GM19372 (cell line): ENCODE measurements around the gene ENTPD1.
A peak's percentile ranks its signal among the peaks of the same experiment; 100 is the strongest.
"Not testable (repeated sequence)": the region's sequence is repeated elsewhere in the genome, so short reads cannot be mapped to it uniquely, and the experiment has no call there.

ENCODE experiments used
- ATAC-seq: cut with Tn5 transposase; IDR thresholded peaks from one replicate; pipeline ENCODE4 v1.9.1; 2021; ENCODE audit warnings: mild to moderate bottlenecking, low read depth, moderate library complexity; ENCODE audit not compliant: unreplicated experiment

ENTPD1 gene

DNA sequence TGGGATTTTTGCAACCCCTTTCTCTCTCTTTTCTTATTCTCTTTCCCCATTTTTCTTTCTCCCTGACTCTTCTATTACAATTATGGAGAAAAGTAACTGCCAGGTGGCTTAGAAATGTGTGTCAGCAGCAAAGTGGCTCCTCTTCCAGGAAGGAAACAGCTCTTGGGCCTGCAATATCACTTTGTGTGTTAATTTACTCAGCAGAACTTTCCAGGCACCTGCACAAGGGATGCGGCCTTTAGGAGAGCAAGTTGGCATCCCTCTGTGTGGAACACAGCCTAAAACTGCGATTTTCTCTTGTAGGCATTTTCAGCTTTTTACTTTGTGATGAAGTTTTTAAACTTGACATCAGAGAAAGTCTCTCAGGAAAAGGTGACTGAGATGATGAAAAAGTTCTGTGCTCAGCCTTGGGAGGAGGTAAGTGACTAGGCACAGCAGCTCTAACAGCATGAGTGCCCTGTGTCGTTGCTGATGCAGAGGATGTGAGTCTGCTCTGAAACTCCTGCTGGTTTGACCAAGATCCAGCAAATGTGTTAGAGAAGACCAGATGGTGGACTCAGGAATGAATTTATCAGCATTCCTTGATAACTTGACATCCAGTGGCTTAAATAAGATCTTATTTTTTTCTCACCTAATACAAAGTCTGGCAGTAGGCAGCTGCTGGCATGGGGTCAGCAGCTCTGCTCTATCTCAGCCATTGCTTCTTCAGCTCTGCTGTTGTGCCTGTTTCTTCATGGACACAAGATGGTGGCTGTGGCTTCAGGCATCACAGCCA is 104.4 kb downstream of the ENTPD1 start:
- no peak for ATAC-seq

DNA sequence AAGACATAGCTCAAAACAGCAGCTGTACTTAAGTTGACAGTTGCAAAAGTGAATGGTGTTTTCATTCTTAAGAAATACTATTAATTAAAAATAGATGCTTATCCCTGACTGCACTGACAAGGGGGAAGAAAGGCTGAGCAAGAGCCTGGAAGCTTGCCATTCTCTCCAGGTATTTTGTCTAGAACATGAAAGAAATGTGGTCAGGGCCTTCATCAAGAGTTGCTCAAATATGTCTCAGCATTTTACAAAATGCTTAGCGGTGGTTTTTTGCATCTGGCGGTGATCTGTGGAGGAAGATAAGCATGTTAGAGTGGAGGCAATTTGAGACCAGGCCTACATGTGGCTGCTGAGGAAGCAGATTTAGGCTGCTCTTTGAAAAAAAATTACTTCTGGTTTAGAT is 105.4 kb downstream of the ENTPD1 start:
- ATAC-seq, result no peak

DNA sequence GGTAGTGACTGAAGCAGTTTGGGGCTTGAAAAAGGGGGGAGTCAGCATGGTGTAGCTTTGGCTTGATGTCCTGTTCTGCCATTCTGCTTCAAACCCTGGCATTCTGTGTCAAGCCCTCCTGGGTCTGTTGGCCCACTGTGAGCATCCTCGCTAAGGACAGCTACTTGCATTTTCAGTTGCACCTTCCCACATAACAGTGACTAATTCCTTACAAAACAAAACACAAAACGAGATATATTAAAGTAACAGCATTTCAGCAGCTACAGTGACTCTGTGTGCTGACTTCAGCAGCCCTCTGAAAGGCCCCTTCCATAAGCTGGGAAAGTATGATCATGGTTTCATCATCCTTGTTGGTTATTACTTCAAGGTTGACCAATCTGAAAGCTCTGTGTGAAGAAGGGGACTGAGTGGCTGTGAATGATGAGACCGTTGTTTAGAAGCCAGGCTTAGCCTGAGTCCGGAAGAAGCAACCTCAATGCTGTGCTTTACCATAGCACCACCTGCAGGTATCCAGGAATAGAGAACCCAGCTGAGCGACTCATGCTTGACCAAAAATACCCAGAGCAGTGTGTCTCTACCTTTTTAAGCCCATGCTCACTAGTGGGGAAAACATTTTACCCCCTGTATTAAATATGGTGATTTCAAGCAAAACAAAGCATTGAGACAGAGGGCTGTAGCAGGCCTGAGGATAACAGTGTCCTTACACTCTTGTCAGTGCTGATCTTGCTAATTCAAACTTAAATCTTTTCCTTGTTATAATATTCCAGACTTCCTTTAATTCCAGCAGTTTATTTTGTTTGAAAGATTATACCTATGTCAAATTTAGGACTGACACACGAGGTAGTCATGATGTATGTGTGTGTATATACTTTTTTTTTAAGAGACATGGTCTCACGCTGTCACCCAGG is 109.2 kb downstream of the ENTPD1 start:
- ATAC-seq, result peak; percentile 69

DNA sequence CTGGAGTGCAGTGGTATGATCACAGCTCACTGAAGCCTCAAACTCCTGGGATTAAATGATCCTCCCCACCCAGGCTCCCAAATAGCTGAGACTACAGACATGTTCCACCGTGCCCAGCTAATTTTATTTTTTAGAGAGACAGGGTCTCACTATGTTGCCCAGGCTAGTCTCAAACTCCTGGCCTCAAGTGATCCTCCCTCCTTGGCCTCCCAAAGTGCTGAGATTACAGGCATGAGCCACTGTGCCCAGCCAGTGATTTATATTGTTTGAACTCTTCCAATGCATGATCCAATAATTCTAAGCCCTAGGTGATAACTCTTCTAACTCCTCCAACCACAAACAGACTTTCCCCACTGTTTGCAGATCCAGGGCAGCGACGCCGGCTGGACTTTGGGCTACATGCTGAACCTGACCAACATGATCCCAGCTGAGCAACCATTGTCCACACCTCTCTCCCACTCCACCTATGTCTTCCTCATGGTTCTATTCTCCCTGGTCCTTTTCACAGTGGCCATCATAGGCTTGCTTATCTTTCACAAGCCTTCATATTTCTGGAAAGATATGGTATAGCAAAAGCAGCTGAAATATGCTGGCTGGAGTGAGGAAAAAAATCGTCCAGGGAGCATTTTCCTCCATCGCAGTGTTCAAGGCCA is 110.0 kb downstream of the ENTPD1 start:
- ATAC-seq, result no peak

DNA sequence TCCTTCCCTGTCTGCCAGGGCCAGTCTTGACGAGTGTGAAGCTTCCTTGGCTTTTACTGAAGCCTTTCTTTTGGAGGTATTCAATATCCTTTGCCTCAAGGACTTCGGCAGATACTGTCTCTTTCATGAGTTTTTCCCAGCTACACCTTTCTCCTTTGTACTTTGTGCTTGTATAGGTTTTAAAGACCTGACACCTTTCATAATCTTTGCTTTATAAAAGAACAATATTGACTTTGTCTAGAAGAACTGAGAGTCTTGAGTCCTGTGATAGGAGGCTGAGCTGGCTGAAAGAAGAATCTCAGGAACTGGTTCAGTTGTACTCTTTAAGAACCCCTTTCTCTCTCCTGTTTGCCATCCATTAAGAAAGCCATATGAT is 110.5 kb downstream of the ENTPD1 start:
- no peak for ATAC-seq

DNA sequence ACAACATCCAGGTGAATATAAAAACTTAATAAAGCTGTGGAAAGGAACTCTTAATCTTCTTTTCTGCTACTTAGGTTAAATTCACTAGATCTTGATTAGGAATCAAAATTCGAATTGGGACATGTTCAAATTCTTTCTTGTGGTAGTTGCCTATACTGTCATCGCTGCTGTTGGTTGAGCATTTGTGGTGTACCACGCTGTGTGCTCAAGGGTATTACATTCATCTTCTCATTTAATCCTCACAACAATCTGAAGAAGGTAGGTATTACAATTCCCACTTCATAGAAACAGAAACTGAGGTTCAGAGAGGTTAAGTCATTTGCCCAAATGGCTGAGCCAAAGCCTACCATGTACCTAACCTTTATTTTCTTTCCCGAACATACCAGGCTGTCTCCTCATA is 111.9 kb downstream of the ENTPD1 start:
- ATAC-seq, result no peak

DNA sequence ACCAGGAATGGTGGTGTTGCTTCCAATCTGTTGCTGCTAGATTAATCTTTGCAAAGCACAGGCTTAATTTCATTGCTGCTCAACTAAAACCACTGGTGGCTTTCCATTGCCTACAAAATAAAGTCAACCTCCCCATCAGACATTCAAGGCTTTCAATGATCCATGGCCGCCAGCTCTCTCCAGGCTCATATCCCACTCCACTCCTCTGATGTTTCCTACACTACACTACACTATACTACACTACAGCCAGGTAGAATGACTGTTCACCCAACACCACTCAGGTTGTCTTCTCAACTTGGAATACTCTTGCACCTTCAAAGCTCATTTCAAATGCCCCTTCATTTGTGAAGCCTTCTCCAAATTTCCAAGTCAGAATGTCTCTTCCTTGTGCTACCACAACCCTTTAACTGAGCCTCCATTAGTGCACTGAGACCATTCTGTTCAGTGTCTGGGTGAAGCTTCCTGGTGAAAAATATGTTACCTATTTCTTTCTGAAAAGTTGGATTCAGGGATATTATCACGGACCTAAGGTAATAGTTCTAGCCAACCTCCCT is 116.3 kb downstream of the ENTPD1 start:
- no peak for ATAC-seq

DNA sequence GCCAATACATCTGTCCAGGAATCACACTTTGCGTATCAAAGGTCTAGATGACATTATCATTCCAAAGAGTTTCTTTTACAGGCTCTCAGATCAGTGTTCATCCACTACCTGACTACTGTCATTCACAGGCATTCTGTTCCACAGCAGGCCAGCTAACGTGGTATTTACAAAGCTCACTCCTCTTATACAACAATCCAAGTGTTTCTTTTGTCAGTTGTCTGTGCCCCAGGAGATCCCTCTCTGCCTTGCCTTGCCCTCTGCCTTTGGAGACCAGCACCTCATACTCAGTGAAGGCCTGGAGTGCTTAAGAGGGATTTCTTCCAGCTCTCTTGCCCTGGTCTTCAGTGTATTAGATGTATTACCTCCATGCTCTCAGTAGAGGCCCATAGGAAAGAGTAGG is 117.2 kb downstream of the ENTPD1 start:
- ATAC-seq, result no peak

DNA sequence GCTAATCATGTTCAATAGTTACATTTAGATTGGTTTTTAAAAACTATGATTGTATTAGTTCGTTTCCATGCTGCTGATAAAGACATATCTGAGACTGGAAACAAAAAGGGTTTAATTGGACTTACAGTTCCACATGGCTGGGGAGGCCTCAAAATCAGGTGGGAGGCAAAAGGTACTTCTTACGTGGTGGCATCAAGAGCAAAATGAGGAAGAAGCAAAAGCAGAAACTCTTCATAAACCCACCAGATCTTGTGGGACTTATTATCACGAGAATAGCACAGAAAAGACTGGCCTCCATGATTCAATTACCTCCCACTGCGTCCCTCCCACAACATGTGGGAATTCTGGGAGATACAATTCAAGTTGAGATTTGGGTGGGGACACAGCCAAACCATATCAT is 117.7 kb downstream of the ENTPD1 start:
- no peak for ATAC-seq

DNA sequence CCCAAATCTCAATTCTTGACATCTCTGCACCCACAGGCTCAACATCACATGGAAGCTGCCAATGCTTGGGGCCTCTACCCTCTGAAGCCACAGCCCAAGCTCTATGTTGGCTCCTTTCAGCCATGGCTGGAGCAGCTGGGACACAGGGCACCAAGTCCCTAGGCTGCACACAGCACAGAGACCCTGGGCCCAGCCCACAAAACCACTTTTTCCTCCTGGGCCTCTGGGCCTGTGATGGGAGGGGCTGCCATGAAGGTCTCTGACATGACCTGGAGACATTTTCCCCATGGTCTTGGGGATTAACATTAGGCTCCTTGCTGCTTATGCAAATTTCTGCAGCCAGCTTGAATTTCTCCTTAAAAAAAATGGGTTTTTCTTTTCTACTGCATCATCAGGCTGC is 118.8 kb downstream of the ENTPD1 start:
- not testable (repeated sequence) for ATAC-seq

DNA sequence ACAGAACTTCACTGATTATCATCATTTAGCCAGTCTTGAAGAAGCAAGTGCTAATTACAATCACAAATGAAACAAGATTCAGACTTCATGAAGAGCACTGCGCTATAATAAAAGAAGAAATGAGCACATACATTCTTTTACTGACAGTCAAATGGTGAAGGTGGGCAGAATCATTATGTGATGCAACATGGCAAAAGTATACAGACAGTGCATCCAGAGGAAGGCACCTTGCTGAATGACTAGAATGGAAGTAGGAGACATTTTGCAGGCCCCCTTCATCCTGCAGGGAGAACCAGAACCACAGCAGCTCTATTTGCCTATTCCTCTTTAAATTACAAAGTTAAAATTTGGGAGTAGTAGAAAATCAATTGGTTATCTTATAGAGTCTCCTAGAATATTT is 120.8 kb downstream of the ENTPD1 start:
- no peak for ATAC-seq

DNA sequence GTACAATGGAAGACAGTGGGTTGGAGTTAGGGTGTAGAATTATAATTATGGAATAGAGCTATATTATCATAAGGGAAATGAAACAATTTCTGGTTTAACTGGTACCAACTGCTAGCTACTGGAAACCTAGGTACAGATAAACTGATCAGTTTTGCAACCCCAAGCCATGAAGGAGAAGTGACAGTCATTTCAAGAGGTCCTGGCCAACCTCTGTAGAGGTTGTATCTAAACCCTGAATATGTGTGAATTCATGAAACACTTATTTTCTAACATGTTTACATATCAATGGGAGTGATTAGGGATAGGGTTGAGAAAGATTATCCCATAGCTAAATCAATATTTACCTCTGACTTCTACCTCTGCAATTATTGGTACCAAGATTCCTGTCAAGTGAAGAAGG is 121.9 kb downstream of the ENTPD1 start:
- no peak for ATAC-seq

DNA sequence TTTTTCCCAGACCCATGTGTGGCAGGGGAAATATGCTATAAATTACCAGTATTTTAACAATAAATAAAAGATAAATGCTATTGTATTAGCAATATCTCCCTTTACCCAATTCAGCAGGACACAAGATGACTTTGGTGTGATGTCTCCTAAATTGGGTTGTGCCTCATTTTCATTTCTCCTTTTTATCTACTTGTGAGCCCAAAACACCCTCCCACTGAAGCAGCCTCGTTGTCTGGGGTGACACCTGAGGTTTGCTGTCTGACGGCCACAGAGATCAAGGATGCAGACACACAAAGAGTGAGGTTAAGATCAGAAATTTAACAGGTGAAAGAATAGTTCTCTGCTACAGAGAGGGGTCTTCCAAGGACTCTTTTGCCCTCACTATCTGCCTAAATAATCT is 124.7 kb downstream of the ENTPD1 start:
- ATAC-seq, result peak; percentile 68

DNA sequence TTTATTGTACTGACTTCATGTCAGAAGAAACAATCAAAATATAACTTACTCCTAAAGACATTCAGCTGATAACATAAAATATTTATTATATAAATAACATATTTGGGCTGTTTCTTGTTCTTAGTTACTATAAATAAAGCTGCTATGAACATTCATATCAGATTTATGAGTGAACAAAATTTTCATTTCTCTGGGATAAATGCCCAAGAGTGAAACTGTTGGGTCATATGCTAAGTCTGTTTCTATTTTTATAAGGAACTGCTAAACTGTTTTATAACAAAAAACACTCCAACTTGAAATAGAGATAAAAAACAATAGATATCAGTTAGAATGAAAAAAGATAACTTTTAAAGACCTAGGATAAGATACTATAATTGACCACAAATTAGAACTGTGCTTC is 125.4 kb downstream of the ENTPD1 start:
- ATAC-seq, result no peak

DNA sequence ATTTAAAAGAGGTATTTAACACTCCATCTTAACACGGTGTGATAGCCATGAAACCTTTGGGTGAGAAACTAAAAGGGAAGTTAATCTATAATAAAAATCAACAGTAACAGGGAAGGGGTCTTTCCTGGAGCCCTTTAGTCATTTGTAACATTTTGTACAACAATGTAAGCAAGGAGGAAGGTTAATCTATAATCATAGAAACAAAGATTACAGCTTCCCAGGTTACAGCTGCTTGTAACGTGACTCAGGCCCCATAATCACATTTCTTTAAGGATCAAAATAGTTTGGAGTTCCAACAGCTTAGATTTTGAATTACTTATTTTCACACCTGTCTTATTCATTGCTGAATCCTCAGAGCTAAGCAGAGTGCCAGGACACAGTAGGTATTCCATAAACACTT is 133.9 kb downstream of the ENTPD1 start:
- no peak for ATAC-seq

DNA sequence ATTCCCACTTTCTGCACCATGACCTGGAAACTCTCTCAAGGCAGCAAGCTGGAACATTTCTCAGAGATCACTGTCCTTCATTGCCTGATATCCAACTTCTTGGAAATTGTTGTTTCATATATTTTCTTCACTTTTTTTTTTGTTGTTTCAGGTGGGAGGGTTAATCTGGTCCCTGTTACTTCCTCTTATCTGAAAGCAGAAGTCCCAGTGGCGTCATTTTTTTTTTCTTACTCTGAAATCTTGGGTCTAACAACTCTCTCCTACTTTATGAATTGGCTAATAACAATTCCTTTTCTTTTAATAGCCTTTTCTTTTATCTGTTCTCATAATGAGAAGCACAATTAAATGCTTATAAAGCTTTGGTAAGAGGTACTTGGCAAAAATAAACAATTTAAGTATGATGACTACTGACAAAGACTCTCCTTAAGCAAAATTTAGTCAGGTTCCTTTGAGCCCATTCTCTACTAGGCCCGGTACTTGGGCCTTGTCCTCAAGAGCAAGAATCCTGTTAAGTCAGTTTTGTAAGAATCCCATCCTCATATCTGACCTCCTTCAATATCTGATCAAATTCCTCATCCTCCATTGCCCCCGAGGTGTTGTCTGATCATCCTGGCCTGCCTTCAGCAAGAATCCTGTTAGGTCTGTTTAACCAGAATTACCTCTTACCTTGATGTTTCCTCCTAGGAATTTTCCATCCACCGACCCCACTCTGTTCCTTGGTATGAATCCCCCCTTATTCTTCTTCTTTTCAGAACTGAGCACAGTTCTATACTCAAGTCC is 140.3 kb downstream of the ENTPD1 start:
- no peak for ATAC-seq

DNA sequence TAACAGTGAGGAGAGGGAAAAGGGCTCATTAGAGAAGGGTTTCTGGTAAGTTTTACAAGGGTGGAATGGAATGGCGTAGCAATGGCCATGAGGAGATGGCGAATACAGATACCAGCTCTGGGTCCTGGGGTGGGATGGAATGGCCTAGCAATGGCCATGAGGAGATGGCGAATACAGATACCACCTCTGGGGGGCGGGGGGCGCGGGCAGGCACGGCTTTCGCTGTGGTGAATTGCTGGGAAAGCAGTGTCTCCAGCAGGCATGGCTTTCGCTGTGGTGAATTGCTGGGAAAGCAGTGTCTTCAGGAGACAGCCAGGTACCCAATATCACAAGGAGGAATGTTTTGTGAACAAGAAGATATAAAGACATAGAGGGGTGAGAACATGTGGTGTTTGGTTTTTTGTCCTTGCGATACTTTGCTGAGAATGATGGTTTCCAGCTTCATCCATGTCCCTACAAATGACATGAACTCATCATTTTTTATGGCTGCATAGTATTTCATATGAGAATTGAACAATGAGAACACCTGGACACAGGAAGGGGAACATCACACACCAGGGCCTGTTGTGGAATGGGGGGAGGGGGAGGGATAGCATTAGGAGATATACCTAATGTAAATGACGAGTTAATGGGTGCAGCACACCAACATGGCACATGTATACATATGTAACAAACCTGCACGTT is 150.1 kb downstream of the ENTPD1 start:
- not testable (repeated sequence) for ATAC-seq

DNA sequence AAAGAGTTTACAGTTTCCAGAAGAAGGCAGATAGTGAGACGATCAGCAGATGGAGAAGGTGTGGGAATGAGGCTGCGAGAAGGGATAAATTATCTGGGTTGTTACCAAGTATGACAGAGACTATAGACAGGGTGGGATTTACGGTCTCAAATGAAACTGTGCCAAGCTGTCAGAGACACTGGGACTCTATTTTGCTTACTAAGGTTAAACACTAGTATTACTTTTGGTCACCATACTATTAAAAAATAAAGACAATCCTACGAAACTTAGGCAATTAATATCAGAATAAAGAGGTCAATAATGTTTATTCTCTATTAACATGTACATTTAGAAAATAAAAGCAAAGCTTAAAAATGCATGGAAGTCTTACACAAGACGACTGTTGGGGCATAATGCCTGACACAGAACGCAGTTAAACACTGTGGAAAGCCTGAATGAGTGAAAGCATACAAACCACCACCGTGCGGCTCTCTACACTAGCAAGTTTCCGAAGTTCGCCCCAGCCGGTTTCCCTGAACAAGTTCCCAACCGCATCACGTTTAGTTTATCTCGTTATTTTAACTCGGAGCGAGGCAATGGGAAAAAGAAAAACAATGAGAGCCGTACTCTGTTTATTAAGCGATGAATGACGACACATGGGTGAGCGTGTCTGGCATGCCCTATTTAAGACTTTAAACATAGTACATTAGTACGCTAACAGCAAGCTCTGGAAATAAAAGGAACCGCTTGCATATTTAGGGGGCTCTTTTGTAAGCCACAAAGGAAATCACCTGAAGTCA is 150.9 kb downstream of the ENTPD1 start:
- peak; percentile 27 for ATAC-seq
